Measurements from ENCODE around the gene CFAP57.

Gene CFAP57

DNA sequence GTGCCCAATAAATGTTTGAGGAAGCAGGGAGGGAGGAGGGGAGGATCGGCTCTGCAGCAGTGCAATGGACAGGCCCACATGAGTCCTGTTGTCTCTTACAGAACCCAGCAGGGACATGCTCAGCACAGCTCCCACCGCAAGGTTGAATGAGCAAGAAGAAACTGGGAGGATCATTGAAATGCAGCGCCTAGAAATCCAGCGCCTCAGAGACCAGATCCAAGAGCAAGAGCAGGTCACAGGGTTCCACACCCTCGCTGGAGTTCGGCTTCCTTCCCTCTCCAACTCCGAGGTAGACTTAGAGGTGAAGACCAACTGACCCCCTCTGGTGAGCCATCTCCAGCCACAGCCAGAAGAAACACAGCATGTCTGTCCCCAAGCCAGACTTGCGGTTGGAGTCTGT is 81.7 kb downstream of the CFAP57 start:
- DNase-seq (ENCODE audit: extremely low spot score), result no peak
- CTCF ChIA-PET, result no interaction called here
- POLR2A ChIA-PET, result no interaction called here
- TF ChIP-seq TARDBP (IDR thresholded peaks at IDR 0.05), result no peak

DNA sequence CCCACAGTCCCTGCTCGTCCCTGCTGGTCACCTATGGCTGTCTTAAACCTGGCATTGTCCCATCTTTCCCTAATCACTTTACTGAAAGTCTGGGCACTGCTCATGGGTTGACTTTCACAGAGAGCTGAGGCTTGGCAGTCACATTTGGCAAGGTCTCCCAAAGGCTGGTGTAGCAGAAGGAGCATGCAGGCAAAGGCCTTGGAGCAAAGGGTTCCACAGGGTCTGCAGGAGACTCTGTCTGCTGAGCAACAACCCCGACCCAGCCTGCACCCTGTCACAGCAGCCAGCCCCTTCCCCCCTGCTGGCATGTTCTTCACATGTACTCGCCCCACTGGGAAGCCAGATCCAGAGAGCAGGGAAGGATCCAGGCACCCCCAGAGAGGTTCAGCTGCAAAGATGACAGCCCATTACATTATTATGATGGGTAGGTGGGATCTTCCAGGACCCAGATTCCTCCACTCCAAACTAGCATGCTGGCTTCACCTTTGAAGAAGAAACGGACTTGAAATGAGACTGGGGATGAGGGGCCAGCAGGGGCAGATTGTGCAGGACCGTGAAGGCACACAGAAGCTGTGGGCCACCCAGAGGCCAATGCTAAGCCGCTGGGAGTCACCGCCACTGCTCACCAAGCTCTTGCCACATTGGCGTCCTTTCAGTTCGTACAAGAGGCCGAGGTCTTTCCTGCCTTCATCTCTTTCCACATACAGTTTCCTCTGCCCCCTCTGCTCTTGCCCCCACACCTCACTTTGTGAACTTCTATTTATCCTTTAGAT is 83.5 kb downstream of the CFAP57 start:
- no peak for TF ChIP-seq SUZ12 (IDR thresholded peaks at IDR 0.05)
- TF ChIP-seq FOXM1 (IDR thresholded peaks at IDR 0.05; ENCODE audit: borderline replicate concordance), result no peak
- TF ChIP-seq BHLHE40 (IDR thresholded peaks at IDR 0.05; ENCODE audit: borderline replicate concordance), result no peak
- no peak for TF ChIP-seq CTBP1 (IDR thresholded peaks at IDR 0.05; ENCODE audit: borderline replicate concordance)
- TF ChIP-seq FOXA1 (IDR thresholded peaks at IDR 0.05), result no peak
- no peak for TF ChIP-seq FOXK2 (IDR thresholded peaks at IDR 0.05)
- TF ChIP-seq TARDBP (IDR thresholded peaks at IDR 0.05), result no peak
- TF ChIP-seq L3MBTL2 (conservative IDR thresholded peaks at IDR 0.05), result no peak
- no peak for TF ChIP-seq NFRKB (IDR thresholded peaks at IDR 0.05)
- TF ChIP-seq HDGF (IDR thresholded peaks at IDR 0.05; ENCODE audit: borderline replicate concordance), result no peak
- TF ChIP-seq ZNF384 (IDR thresholded peaks at IDR 0.05), result no peak
- ChIA-PET CTCF (no interaction called here), POLR2A (no interaction called here)
- no peak for DNase-seq (ENCODE audit: extremely low spot score)

GRCh38 chr1:43256675-43257570 is 84.8 kb downstream of the CFAP57 start:
- no peak for DNase-seq (ENCODE audit: extremely low spot score)
- no peak for TF ChIP-seq CTBP1 (IDR thresholded peaks at IDR 0.05; ENCODE audit: borderline replicate concordance)
- no peak for TF ChIP-seq SP1 (IDR thresholded peaks at IDR 0.05)
- TF ChIP-seq, protein P1, sequence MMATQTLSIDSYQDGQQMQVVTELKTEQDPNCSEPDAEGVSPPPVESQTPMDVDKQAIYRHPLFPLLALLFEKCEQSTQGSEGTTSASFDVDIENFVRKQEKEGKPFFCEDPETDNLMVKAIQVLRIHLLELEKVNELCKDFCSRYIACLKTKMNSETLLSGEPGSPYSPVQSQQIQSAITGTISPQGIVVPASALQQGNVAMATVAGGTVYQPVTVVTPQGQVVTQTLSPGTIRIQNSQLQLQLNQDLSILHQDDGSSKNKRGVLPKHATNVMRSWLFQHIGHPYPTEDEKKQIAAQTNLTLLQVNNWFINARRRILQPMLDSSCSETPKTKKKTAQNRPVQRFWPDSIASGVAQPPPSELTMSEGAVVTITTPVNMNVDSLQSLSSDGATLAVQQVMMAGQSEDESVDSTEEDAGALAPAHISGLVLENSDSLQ (IDR thresholded peaks at IDR 0.05), result no peak
- TF ChIP-seq FOXK2 (IDR thresholded peaks at IDR 0.05), result no peak
- TF ChIP-seq L3MBTL2 (conservative IDR thresholded peaks at IDR 0.05), result no peak
- no peak for TF ChIP-seq ZNF384 (IDR thresholded peaks at IDR 0.05)
- no peak for TF ChIP-seq FOXA1 (IDR thresholded peaks at IDR 0.05)
- TF ChIP-seq BHLHE40 (IDR thresholded peaks at IDR 0.05; ENCODE audit: borderline replicate concordance), result no peak
- TF ChIP-seq NFRKB (IDR thresholded peaks at IDR 0.05), result no peak
- TF ChIP-seq HDGF (IDR thresholded peaks at IDR 0.05; ENCODE audit: borderline replicate concordance), result no peak
- no peak for TF ChIP-seq ELF4 (IDR thresholded peaks at IDR 0.05)
- TF ChIP-seq LEF1 (IDR thresholded peaks at IDR 0.05; ENCODE audit: borderline replicate concordance), result no peak
- CTCF ChIA-PET, result no interaction called here
- POLR2A ChIA-PET, result no interaction called here

GRCh38 chr1:43258370-43258769 is 86.2 kb downstream of the CFAP57 start:
- CTCF ChIA-PET, result interaction anchor here (0.7 kb wide), 1 partner anchor 117 kb away, joined by 3 read pairs; no protein-coding TSS in a partner anchor
- TF ChIP-seq HDGF (IDR thresholded peaks at IDR 0.05; ENCODE audit: borderline replicate concordance), result no peak
- no peak for TF ChIP-seq FOXM1 (IDR thresholded peaks at IDR 0.05; ENCODE audit: borderline replicate concordance)
- no peak for TF ChIP-seq BHLHE40 (IDR thresholded peaks at IDR 0.05; ENCODE audit: borderline replicate concordance)
- no peak for TF ChIP-seq FOXA1 (IDR thresholded peaks at IDR 0.05)
- no peak for TF ChIP-seq FOXK2 (IDR thresholded peaks at IDR 0.05)
- no peak for TF ChIP-seq SP1 (IDR thresholded peaks at IDR 0.05)
- TF ChIP-seq LEF1 (IDR thresholded peaks at IDR 0.05; ENCODE audit: borderline replicate concordance), result no peak
- TF ChIP-seq SUZ12 (IDR thresholded peaks at IDR 0.05), result no peak
- no peak for TF ChIP-seq ZNF384 (IDR thresholded peaks at IDR 0.05)
- TF ChIP-seq CTBP1 (IDR thresholded peaks at IDR 0.05; ENCODE audit: borderline replicate concordance), result no peak
- no peak for TF ChIP-seq TARDBP (IDR thresholded peaks at IDR 0.05)
- TF ChIP-seq, protein P1 (IDR thresholded peaks at IDR 0.05), result no peak
- TF ChIP-seq NFRKB (IDR thresholded peaks at IDR 0.05), result no peak
- no peak for TF ChIP-seq ELF4 (IDR thresholded peaks at IDR 0.05)
- no peak for TF ChIP-seq ARNT (IDR thresholded peaks at IDR 0.05)
- no peak for TF ChIP-seq L3MBTL2 (conservative IDR thresholded peaks at IDR 0.05)
- POLR2A ChIA-PET, result no interaction called here
- DNase-seq (ENCODE audit: extremely low spot score), result no peak

DNA sequence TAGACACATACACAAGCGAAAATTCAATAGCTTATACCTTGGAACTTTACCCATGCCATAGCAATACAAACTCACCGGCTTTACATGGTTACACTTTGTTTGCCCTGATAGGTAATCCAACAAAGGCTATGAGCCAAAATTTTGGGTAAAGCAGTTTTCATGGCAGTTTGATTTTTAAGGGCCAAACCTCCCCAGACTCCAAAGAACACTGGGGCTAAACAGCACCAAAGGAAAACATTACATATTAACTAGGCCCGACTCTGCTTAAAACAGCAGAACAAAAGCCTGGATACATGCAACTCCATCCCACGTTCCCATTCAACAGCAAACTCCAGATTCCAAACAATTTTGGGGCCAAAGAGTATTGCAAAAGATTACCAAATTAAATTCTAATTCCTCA is 93.3 kb downstream of the CFAP57 start:
- ChIA-PET CTCF (no interaction called here), POLR2A (no interaction called here)
- TF ChIP-seq L3MBTL2 (conservative IDR thresholded peaks at IDR 0.05), result no peak
- no peak for TF ChIP-seq ZNF384 (IDR thresholded peaks at IDR 0.05)
- TF ChIP-seq ELF4 (IDR thresholded peaks at IDR 0.05), result no peak
- no peak for TF ChIP-seq FOXM1 (IDR thresholded peaks at IDR 0.05; ENCODE audit: borderline replicate concordance)
- TF ChIP-seq FOXA1 (IDR thresholded peaks at IDR 0.05), result no peak
- no peak for TF ChIP-seq NFRKB (IDR thresholded peaks at IDR 0.05)
- TF ChIP-seq FOXK2 (IDR thresholded peaks at IDR 0.05), result no peak
- TF ChIP-seq LEF1 (IDR thresholded peaks at IDR 0.05; ENCODE audit: borderline replicate concordance), result no peak
- TF ChIP-seq CTBP1 (IDR thresholded peaks at IDR 0.05; ENCODE audit: borderline replicate concordance), result no peak
- no peak for TF ChIP-seq TARDBP (IDR thresholded peaks at IDR 0.05)
- TF ChIP-seq ARNT (IDR thresholded peaks at IDR 0.05), result no peak
- TF ChIP-seq HDGF (IDR thresholded peaks at IDR 0.05; ENCODE audit: borderline replicate concordance), result no peak
- TF ChIP-seq SUZ12 (IDR thresholded peaks at IDR 0.05), result no peak
- no peak for TF ChIP-seq BHLHE40 (IDR thresholded peaks at IDR 0.05; ENCODE audit: borderline replicate concordance)
- TF ChIP-seq, protein P1 (IDR thresholded peaks at IDR 0.05), result no peak
- no peak for TF ChIP-seq SP1 (IDR thresholded peaks at IDR 0.05)
- no peak for DNase-seq (ENCODE audit: extremely low spot score)
